ENCODE data around the gene SUPT20H. TPM values are rescaled to one million over a fixed set of nuclear protein-coding genes. Genes with fewer than 3 reads are reported as not detected.

SUPT20H gene
- total and polyA plus RNA-seq, 8 donors = 51.2 to 135 (median 107) TPM

GRCh38 chr13:36959456-36960116 lies 99.9 kb downstream of the SUPT20H start:
- Histone ChIP-seq H3K27me3 (no peaks in the 10 kb centered on the region), H3K4me1 (no peaks in the 10 kb centered on the region), H3K27ac (no peak overlapping the region), H3K36me3 (peaks cover 0 to 46% of the 10 kb centered on the region in 2 donors), H3K4me3 (no peak overlapping the region), H3K9me3 (no peaks in the 10 kb centered on the region)
- intact Hi-C loops (cut with DNase I) = no loop called here
- ATAC-seq (no peak), DNase-seq (no peak)
- TF ChIP-seq CTCF (IDR thresholded peaks at IDR 0.05) = no peak

Other genes with a start within 250 kb of the SUPT20H start
- 1 to 10 TPM; 3.6 to 4.7 TPM for gene RFXAP, start 240.5 kb downstream of the SUPT20H start, total RNA-seq
- 10 to 100 TPM; 16.2 to 23.4 (median 19.4) TPM for gene RFXAP, start 240.5 kb downstream of the SUPT20H start, polyA plus RNA-seq (ENCODE audit: insufficient read length in 6 of 6)
- 1 to 10 TPM; 9.2 to 9.4 TPM for gene SMAD9, start 139.4 kb downstream of the SUPT20H start, total RNA-seq
- gene SMAD9, start 139.4 kb downstream of the SUPT20H start, polyA plus RNA-seq (ENCODE audit: insufficient read length in 6 of 6) = 10 to 100 TPM; 23.3 to 33.0 (median 30.7) TPM
- 10 to 100 TPM; 36.5 to 42.7 TPM for gene ALG5, start 60.3 kb downstream of the SUPT20H start, total RNA-seq
- 10 to 100 TPM; 36.2 to 45.4 (median 40.9) TPM for gene ALG5, start 60.3 kb downstream of the SUPT20H start, polyA plus RNA-seq (ENCODE audit: insufficient read length in 6 of 6)
- gene EXOSC8, start 58.9 kb downstream of the SUPT20H start, total RNA-seq = 10 to 100 TPM; 21.5 to 38.5 TPM
- 10 to 100 TPM; 72.5 to 94.7 (median 86.9) TPM for gene EXOSC8, start 58.9 kb downstream of the SUPT20H start, polyA plus RNA-seq (ENCODE audit: insufficient read length in 6 of 6)
- not detected for gene CSNK1A1L, start 46.0 kb upstream of the SUPT20H start, total RNA-seq
- gene CSNK1A1L, start 46.0 kb upstream of the SUPT20H start, polyA plus RNA-seq (ENCODE audit: insufficient read length in 6 of 6) = under 1 TPM; 0.09 to 0.21 (median 0.18) TPM